COLO668 (cell line): ENCODE data around the gene ASB12.

ENCODE experiments used
- DNase-seq: peaks from one replicate; lab custom pipeline; 2025; ENCODE audit not compliant: unreplicated experiment; lab: John Stamatoyannopoulos, UW

Gene ASB12

DNA sequence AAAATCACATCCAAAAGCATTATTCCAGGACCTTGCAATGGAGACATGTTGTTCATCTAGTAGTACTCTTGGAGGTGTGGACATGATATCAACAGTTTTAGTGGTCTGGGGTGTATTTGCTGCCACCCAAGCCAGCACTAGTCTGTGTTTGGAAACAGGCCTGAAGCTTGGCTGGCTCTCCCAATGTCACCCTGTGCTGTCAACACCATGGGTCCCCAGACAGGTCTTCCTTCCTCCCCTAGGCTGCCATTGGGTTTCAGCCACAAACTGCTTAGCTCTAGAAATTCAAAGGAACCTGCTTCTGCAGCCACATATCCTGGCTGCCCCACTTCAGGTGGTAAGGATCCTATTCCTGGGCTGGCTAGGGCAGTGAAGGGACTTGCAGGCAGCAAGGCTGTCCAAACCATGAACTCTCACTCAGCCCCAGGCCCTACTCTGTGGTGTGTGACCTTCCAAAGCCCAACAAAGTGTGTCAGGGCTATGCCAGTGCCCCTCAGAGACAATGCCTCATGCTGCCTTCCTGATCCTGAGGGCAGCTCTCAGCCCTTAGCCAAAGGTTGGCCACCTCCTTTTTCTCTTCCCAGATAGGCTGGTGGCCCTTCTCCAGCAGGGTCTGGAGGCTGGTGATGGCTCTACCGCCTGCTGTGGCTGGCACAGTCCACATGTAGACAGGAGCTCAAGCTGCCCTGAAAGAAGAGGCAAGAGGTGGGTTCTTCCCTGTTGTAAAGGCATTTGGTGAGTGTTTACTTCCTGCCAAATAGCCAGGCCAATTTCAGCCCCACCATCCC, 43.2 kb downstream of the ASB12 start:
- no peak for DNase-seq

- DNase-seq, result no peak
Observed at GRCh38 chrX:64184396-64184795, 46.0 kb downstream of the ASB12 start.

DNA sequence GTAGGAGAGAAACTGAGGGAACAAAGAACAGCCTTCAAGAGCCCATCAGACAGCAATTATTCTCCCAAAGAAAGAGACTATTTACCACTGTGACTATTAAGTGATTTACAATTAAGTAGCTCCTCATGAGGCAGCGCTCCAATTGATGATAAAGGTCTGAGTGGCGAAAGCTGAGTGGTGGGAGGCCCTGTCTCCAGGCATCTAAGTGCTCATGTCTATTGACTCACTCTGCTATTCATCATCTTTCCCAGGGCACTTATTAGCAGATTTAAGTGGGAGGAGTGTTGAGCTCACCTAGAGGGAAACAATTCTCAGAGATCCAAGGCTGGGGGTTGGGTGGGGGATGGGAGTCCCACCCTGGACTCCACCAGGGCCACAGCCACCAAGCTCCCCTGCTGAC, 48.2 kb downstream of the ASB12 start:
- DNase-seq, result no peak

GRCh38 chrX:64176876-64177275, 53.5 kb downstream of the ASB12 start:
- no peak for DNase-seq
